ENCODE data around the gene PCSK9.

Gene PCSK9

DNA sequence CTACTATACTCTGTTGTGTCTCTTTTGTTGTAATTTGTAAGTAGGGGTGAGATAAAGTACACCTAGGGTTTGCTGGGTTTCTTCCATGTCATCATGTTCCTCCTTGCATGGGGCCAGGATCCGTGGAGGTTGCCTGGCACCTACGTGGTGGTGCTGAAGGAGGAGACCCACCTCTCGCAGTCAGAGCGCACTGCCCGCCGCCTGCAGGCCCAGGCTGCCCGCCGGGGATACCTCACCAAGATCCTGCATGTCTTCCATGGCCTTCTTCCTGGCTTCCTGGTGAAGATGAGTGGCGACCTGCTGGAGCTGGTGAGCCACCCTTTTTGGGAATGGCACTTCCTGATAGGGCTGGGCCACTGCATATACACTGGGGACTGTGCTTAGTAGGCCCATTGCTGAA is 4.4 kb downstream of the PCSK9 start:
- TF ChIP-seq POLR2A (IDR thresholded peaks at IDR 0.05; ENCODE audit: extremely low read depth, insufficient read length) (no peak), MYC (IDR thresholded peaks at IDR 0.05; ENCODE audit: low read depth, low read length) (no peak)
- TF ChIP-seq, protein P1, sequence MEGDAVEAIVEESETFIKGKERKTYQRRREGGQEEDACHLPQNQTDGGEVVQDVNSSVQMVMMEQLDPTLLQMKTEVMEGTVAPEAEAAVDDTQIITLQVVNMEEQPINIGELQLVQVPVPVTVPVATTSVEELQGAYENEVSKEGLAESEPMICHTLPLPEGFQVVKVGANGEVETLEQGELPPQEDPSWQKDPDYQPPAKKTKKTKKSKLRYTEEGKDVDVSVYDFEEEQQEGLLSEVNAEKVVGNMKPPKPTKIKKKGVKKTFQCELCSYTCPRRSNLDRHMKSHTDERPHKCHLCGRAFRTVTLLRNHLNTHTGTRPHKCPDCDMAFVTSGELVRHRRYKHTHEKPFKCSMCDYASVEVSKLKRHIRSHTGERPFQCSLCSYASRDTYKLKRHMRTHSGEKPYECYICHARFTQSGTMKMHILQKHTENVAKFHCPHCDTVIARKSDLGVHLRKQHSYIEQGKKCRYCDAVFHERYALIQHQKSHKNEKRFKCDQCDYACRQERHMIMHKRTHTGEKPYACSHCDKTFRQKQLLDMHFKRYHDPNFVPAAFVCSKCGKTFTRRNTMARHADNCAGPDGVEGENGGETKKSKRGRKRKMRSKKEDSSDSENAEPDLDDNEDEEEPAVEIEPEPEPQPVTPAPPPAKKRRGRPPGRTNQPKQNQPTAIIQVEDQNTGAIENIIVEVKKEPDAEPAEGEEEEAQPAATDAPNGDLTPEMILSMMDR (IDR thresholded peaks at IDR 0.05; ENCODE audit: low read depth, low read length), result no peak
- TF ChIP-seq, protein P2, sequence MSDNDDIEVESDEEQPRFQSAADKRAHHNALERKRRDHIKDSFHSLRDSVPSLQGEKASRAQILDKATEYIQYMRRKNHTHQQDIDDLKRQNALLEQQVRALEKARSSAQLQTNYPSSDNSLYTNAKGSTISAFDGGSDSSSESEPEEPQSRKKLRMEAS (IDR thresholded peaks at IDR 0.05; ENCODE audit: low read depth, low read length), result no peak

DNA sequence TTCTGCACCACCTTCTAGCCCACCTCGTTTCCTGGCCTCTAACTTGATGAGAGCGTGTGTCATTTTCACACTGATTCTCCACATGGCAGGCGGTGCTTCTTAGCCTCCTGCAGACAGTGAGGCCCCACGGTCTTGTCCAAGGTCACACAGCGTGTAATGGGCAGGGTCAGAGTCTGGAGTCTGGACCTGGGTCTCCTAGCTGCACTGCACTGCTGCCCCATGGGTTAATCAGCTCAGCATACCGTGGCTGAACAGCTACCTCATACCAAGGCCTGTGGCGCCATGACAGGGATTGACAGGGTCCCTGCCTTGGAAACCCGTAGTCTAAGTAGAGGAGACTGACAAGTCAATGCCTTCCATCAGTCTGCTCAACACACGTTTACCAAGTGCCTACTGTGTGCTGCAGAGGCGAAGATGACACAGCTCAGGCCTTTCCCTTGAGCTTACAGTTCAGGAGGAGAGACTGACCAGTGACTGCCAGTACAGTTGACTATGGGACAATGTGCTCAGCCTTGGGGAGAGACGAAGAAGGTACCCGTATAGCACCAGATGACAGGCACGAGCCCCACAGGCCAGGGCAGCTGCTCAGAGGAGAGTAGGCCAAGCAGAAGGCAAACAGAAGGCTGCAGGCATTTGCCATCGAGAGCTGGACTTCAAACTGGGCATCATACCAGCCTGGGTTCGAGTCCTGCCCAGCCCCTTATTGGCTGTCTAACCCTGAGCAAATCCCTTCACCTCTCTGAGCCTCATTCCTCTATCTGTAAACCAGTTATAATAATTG is 5.5 kb downstream of the PCSK9 start:
- H3K4me3 ChIP-seq (ENCODE audit: low read depth, low read length), result no peak overlapping the region
- TF ChIP-seq, protein P1 (IDR thresholded peaks at IDR 0.05; ENCODE audit: low read depth, low read length), result no peak
- no peak for TF ChIP-seq MYC (IDR thresholded peaks at IDR 0.05; ENCODE audit: low read depth, low read length)
- TF ChIP-seq POLR2A (IDR thresholded peaks at IDR 0.05; ENCODE audit: extremely low read depth, insufficient read length), result no peak
- TF ChIP-seq, protein P2 (IDR thresholded peaks at IDR 0.05; ENCODE audit: low read depth, low read length), result no peak
- DNase-seq (ENCODE audit: low read depth), result no peak

More for the DNA sequence above, 4.4 kb downstream of the PCSK9 start:
- DNase-seq (ENCODE audit: low read depth), result no peak
- no peak overlapping the region for H3K4me3 ChIP-seq (ENCODE audit: low read depth, low read length)

DNA sequence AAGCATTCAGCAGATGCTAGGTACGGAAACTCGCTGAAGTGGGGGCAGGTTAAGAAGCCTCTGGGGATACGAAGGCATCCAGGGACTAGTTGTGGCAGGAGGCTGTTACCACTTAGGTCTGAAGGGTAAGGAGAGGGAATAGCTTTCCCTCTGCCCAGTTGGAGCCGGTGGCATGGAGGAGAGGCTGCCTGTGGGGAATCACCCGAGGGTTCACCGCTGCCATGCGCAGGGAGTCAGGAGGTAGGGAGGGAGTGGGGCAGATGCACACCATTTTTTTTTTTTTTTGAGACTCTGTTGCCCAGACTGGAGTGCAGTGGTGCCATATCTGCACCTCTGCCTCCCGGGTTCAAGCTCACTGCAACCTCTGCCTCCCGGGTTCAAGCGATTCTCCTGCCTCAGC is 6.1 kb downstream of the PCSK9 start:
- no peak overlapping the region for H3K4me3 ChIP-seq (ENCODE audit: low read depth, low read length)
- no peak for DNase-seq (ENCODE audit: low read depth)
- TF ChIP-seq POLR2A (IDR thresholded peaks at IDR 0.05; ENCODE audit: extremely low read depth, insufficient read length), result no peak
- TF ChIP-seq, protein P1 (IDR thresholded peaks at IDR 0.05; ENCODE audit: low read depth, low read length), result no peak
- TF ChIP-seq, protein P2 (IDR thresholded peaks at IDR 0.05; ENCODE audit: low read depth, low read length), result no peak
- no peak for TF ChIP-seq MYC (IDR thresholded peaks at IDR 0.05; ENCODE audit: low read depth, low read length)

DNA sequence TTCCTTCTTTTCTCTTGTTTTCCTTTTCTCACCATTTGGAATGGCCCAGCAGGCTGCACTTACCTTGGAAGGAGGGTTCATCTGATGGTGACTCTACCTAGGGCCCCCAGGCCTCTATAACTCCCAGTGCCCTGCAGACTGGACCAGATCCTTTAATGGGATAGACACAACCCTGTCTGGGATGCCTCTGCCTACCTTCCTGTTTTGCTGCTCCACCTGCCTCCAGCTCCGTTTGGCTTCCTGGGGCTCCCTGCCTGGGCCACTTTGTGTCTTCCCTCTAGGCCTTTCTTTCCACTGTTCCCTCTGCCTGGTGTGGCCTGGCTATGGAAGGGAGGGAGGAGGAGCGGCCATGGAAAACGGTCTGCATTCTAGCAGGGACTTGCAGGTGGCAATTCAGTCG is 7.5 kb downstream of the PCSK9 start:
- no peak for DNase-seq (ENCODE audit: low read depth)
- TF ChIP-seq MYC (IDR thresholded peaks at IDR 0.05; ENCODE audit: low read depth, low read length), result no peak
- TF ChIP-seq, protein P1 (IDR thresholded peaks at IDR 0.05; ENCODE audit: low read depth, low read length), result no peak
- TF ChIP-seq POLR2A (IDR thresholded peaks at IDR 0.05; ENCODE audit: extremely low read depth, insufficient read length), result no peak
- TF ChIP-seq, protein P2 (IDR thresholded peaks at IDR 0.05; ENCODE audit: low read depth, low read length), result no peak
- no peak overlapping the region for H3K4me3 ChIP-seq (ENCODE audit: low read depth, low read length)

DNA sequence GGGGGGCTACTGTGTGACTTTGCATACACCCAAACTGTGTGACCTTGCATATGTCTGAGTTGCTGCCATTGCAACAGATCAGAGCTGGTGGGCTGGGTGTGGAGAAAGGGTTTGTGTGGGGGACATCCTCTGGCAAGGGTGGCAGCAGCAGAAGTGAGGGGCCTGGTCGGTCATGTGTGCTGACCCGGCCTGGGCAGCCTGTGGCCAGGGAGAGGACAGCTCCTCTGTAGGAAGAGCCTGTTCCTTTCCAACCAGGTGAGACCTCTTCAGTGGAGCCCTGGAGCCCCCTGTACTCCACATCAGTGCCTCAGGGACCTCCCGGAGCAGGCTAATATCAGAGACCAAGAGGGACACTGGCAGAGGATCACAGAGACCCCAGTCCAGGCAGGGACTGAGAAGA is 8.3 kb downstream of the PCSK9 start:
- TF ChIP-seq, protein P2 (IDR thresholded peaks at IDR 0.05; ENCODE audit: low read depth, low read length), result no peak
- TF ChIP-seq POLR2A (IDR thresholded peaks at IDR 0.05; ENCODE audit: extremely low read depth, insufficient read length) (no peak), MYC (IDR thresholded peaks at IDR 0.05; ENCODE audit: low read depth, low read length) (no peak)
- TF ChIP-seq, protein P1 (IDR thresholded peaks at IDR 0.05; ENCODE audit: low read depth, low read length), result no peak
- DNase-seq (ENCODE audit: low read depth), result no peak
- H3K4me3 ChIP-seq (ENCODE audit: low read depth, low read length), result no peak overlapping the region

Measured in NB4 (cell line).